Lower lobe of right lung (tissue), 2 donors: Measurements from ENCODE around the gene DAPL1. TPM values are rescaled to one million over a fixed set of nuclear protein-coding genes. Genes with fewer than 3 reads are reported as not detected.

Experiments used
- ATAC-seq, 2 donors: fragments of 200-7000 bp; cut with Tn5 transposase; one replicate each; pipeline ENCODE4 v1.9.1; 2020 to 2022; ENCODE audit warnings: mild to moderate bottlenecking in 2 of 2, moderate library complexity in 2 of 2
- DNase-seq: peaks from one replicate; pipeline ENCODE4 v3.0.0-alpha.2; 2020
- H3K27ac ChIP-seq: fragments of 200-600 bp; one replicate; pipeline ENCODE4 v1.8.0; 2022
- H3K27me3 ChIP-seq: fragments of 200-600 bp; one replicate; pipeline ENCODE4 v1.8.0; 2022; ENCODE audit warnings: low read depth
- H3K36me3 ChIP-seq: fragments of 200-600 bp; one replicate; pipeline ENCODE4 v1.8.0; 2022; ENCODE audit warnings: mild to moderate bottlenecking
- H3K4me1 ChIP-seq: fragments of 200-600 bp; one replicate; pipeline ENCODE4 v1.8.0; 2022
- H3K4me3 ChIP-seq: fragments of 200-600 bp; one replicate; pipeline ENCODE4 v1.8.0; 2022; ENCODE audit warnings: mild to moderate bottlenecking
- H3K9me3 ChIP-seq: fragments of 200-600 bp; one replicate; pipeline ENCODE4 v1.8.0; 2022
- intact Hi-C: fragments of 100-400 bp; cut with DNase I; formaldehyde crosslinking; loops from one replicate; pipeline ENCODE4 v1.11.0; 2022
- total RNA-seq: library from RNA; stranded (reverse); fragmentation: NEBNext Ultra II Directional; extraction: Animal tissue kit (Norgen Biotek cat#: 25700); gene quantifications from one replicate; pipeline ENCODE4 v1.2.1, GENCODE V29; 2021
- TF ChIP-seq, protein P1 (sequence below): fragments of 200-600 bp; IDR thresholded peaks from one replicate; pipeline ENCODE4 v1.8.0; 2022; ENCODE audit warnings: antibody characterized with exemption, mild to moderate bottlenecking
- donor health status: DM: no; HTN: yes; CAD: no; lungs with severe emphysema.

The DAPL1 gene
- total RNA-seq, 1 donor from 2014 or later: not detected

DNA sequence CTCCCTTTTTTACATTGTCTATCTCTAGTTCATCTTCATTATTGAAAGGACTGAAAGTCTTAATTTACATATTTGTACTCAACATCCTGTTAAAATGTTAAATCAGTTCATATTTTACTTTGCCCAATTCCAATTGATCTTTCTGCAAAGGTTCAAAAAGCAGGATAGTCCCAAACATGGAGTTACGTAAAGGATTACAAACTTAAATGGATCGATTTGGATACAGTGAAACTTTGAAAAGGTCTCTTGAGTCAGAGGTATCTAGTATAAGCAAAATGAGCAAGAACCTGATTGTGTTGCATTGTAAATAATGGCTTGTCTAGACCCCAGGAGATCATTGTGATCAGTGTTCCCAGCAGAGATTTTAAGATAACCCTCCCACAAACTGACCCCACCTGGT is 4.1 kb downstream of the DAPL1 start:
- no peak for ATAC-seq
- no peak for DNase-seq
- TF ChIP-seq, protein P1, sequence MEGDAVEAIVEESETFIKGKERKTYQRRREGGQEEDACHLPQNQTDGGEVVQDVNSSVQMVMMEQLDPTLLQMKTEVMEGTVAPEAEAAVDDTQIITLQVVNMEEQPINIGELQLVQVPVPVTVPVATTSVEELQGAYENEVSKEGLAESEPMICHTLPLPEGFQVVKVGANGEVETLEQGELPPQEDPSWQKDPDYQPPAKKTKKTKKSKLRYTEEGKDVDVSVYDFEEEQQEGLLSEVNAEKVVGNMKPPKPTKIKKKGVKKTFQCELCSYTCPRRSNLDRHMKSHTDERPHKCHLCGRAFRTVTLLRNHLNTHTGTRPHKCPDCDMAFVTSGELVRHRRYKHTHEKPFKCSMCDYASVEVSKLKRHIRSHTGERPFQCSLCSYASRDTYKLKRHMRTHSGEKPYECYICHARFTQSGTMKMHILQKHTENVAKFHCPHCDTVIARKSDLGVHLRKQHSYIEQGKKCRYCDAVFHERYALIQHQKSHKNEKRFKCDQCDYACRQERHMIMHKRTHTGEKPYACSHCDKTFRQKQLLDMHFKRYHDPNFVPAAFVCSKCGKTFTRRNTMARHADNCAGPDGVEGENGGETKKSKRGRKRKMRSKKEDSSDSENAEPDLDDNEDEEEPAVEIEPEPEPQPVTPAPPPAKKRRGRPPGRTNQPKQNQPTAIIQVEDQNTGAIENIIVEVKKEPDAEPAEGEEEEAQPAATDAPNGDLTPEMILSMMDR: no peak
- no peaks in the 10 kb centered on the region for H3K36me3 ChIP-seq
- H3K27me3 ChIP-seq: no peaks in the 10 kb centered on the region
- no peaks in the 10 kb centered on the region for H3K4me1 ChIP-seq
- H3K27ac ChIP-seq: no peak overlapping the region
- no peak overlapping the region for H3K4me3 ChIP-seq
- H3K9me3 ChIP-seq: no peaks in the 10 kb centered on the region
- intact Hi-C loops: no loop called here

DNA sequence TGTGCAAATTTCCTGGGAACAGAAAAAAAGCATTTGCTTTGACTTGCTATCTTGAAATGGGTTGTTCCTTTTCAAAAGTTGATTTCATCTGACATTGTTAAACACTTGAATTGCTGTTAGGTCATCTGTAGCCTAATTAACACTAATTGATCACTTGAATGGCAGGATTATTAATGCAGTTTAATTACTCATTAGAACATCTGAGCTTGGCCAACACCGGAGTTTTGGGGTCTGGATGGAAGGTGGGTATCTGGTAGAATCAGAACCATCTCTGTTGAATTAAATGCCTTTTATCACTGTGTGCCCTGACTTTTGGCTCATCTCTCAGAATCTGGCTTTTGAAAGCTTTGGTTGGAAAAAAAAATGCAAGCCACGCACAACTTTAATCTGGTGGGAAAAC is 8.4 kb downstream of the DAPL1 start:
- TF ChIP-seq, protein P1: no peak
- ATAC-seq: no peak
- Histone ChIP-seq H3K9me3 (no peaks in the 10 kb centered on the region), H3K27ac (no peak overlapping the region), H3K36me3 (no peaks in the 10 kb centered on the region), H3K4me1 (no peaks in the 10 kb centered on the region), H3K27me3 (no peaks in the 10 kb centered on the region), H3K4me3 (no peak overlapping the region)
- intact Hi-C loops: no loop called here
- no peak for DNase-seq

DNA sequence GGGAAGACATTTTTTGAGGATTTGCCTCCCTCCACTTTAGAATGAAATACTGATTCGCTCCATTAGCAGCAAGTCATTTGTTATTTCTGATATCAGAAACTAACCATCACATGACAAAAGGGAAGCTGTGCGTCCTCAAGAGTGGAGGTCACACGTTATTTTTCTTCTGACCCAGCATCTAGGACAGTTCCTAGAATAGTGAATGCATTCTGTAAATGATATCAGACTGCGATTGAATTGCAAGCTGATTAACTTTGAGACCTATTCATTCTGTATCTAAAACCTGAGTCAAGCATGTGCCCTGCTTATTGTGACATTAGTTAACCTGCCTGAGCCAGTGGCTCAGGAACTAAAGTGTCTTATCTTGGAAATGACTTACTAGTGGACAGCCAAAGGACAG is 10.1 kb downstream of the DAPL1 start:
- intact Hi-C loops: no loop called here
- DNase-seq (no peak), ATAC-seq (no peak)

DNA sequence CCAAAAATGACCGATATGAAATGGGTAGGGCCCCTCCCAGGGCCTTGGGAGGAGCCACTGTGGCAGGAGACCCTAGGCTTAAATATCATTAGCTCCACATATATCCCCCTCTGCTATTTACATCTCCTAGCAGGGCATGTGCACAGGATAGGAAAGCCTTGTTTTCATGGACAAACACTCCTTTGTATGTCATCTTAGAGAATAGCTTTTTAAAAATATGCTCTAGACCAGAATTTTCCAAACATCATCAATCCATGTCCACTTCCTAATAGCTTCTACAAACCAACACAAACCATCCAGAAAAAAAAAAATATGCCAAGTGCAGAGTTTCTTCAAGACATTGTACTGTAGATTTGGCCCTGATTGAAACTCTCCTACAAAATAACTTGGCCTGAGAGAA is 10.8 kb downstream of the DAPL1 start:
- no peak overlapping the region for H3K4me3 ChIP-seq
- no peaks in the 10 kb centered on the region for H3K27me3 ChIP-seq
- H3K27ac ChIP-seq: no peak overlapping the region
- ATAC-seq: no peak
- TF ChIP-seq, protein P1: no peak
- no peaks in the 10 kb centered on the region for H3K36me3 ChIP-seq
- no peak for DNase-seq
- H3K9me3 ChIP-seq: no peaks in the 10 kb centered on the region
- no peaks in the 10 kb centered on the region for H3K4me1 ChIP-seq
- intact Hi-C loops: no loop called here

More for the DNA sequence above, 10.1 kb downstream of the DAPL1 start:
- H3K27me3 ChIP-seq: no peaks in the 10 kb centered on the region
- no peak overlapping the region for H3K4me3 ChIP-seq
- H3K36me3 ChIP-seq: no peaks in the 10 kb centered on the region
- H3K9me3 ChIP-seq: no peaks in the 10 kb centered on the region
- no peak overlapping the region for H3K27ac ChIP-seq
- no peaks in the 10 kb centered on the region for H3K4me1 ChIP-seq
- TF ChIP-seq, protein P1: no peak

DNA sequence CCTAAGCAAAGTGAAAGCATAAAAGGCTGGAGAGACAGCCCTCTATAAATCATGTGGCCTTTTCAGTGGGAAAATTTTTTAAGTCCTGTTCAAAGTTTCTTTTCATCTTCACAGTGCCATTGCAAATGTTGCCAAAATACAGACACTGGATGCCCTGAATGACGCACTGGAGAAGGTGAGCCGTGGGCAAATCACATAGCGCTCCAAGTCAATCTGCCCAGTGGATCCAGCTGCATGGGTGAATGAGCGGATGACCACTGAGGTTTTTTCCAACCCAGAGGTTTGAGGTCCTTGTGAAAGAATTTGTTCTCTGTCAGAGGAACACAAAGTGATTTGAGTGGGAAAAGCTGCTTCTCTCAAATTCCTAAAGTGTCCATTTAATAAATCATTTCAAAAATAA is 11.8 kb downstream of the DAPL1 start:
- TF ChIP-seq, protein P1: no peak
- Histone ChIP-seq H3K27ac (no peak overlapping the region), H3K36me3 (no peaks in the 10 kb centered on the region), H3K27me3 (no peaks in the 10 kb centered on the region), H3K4me1 (no peaks in the 10 kb centered on the region), H3K9me3 (no peaks in the 10 kb centered on the region), H3K4me3 (no peak overlapping the region)
- intact Hi-C loops: no loop called here
- ATAC-seq (no peak), DNase-seq (no peak)

DNA sequence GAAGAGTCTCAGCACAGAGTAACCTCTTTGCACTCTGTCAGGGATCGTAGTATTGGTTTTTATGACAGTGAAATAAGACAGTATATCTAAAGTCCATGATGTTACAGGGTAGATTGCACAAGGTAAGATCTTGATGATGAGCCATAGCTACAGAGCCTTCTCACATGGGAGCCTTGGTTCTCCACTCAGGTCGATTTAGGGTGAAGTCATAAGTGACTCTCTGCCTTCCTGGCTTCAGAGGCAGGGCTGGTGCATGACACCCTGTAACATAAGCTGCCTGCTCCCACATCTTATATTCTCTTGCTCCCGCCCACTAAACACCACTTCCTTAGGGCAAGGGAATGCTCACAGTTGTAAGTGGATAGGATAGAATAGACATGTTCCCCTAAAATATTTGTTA is 13.3 kb downstream of the DAPL1 start:
- no peak for DNase-seq
- no peak overlapping the region for H3K4me3 ChIP-seq
- intact Hi-C loops: no loop called here
- ATAC-seq: no peak
- TF ChIP-seq, protein P1: no peak
- H3K36me3 ChIP-seq: no peaks in the 10 kb centered on the region
- no peak overlapping the region for H3K27ac ChIP-seq
- H3K4me1 ChIP-seq: no peaks in the 10 kb centered on the region
- H3K9me3 ChIP-seq: no peaks in the 10 kb centered on the region
- no peaks in the 10 kb centered on the region for H3K27me3 ChIP-seq
